SK-N-SH (cell line): ENCODE measurements around the gene PRKG1. TPM values are rescaled to one million over a fixed set of nuclear protein-coding genes. Genes with fewer than 3 reads are reported as not detected.

Experiments used
- CTCF ChIA-PET: fragments of 300-600, 350-600 bp; formaldehyde crosslinking; extraction: SDS; loops from one replicate; lab custom pipeline; 2021; lab: Yijun Ruan, JAX
- POLR2A ChIA-PET: fragments of 350-600 bp; sonication (Branson Sonifier 250); formaldehyde crosslinking; extraction: SDS; loops from one replicate; lab custom pipeline; 2020; ENCODE audit warnings: antibody characterized with exemption, inconsistent platforms; lab: Yijun Ruan, JAX
- DNase-seq: peaks from one replicate; pipeline ENCODE4 v3.0.0; 2012
- H2AFZ ChIP-seq: fragments of 200-600 bp; sonication (generic); 2 replicates; pipeline ENCODE4 v1.8.1; 2016; ENCODE audit warnings: antibody characterized with exemption, mild to moderate bottlenecking, low read depth
- H3F3A ChIP-seq: fragments of 200-600 bp; sonication (generic); replicated peaks from 2 replicates; pipeline ENCODE3; 2016; ENCODE audit warnings: antibody characterized with exemption, mild to moderate bottlenecking; ENCODE audit not compliant: insufficient read depth
- H3K27ac ChIP-seq, 2 experiments: fragments of 200-500 bp in 1 of 2; fragments of 200-600 bp in 1 of 2; sonication (Bioruptor generic) in 1 of 2; sonication (generic), shearing (Covaris generic) in 1 of 2; 2 replicates each; pipeline versions ENCODE4 v1.5.1 to v1.6.1; 2014 to 2016; ENCODE audit warnings: low read depth in 2 of 2, inconsistent platforms in 1 of 2, low read length in 1 of 2, mild to moderate bottlenecking in 1 of 2, mixed read lengths in 1 of 2
- H3K27me3 ChIP-seq: fragments of 200-600 bp; sonication (generic), shearing (Covaris generic); 2 replicates; pipeline ENCODE4 v1.6.1; 2016; ENCODE audit warnings: mixed run types; ENCODE audit not compliant: insufficient read depth
- H3K36me3 ChIP-seq, 2 experiments: fragments of 200-500 bp in 1 of 2; fragments of 200-600 bp in 1 of 2; sonication (Bioruptor generic) in 1 of 2; sonication (generic) in 1 of 2; replicated peaks in 1 of 2; 2 replicates each; pipeline versions ENCODE3 to v1.5.1; 2014 to 2016; ENCODE audit warnings: low read length in 1 of 2, mild to moderate bottlenecking in 1 of 2; ENCODE audit not compliant: insufficient read depth in 2 of 2, control insufficient read depth in 1 of 2
- H3K4me1 ChIP-seq, 2 experiments: fragments of 200-500 bp in 1 of 2; fragments of 200-600 bp in 1 of 2; sonication (Bioruptor generic) in 1 of 2; sonication (generic), shearing (Covaris generic) in 1 of 2; 2 replicates each; pipeline versions ENCODE4 v1.5.1 to v1.6.1; 2014 to 2016; ENCODE audit warnings: low read depth in 1 of 2, low read length in 1 of 2, mixed run types in 1 of 2; ENCODE audit not compliant: insufficient read depth in 2 of 2, control insufficient read depth in 1 of 2
- H3K4me2 ChIP-seq: fragments of 200-600 bp; sonication (generic), shearing (Covaris generic); 2 replicates; pipeline ENCODE4 v1.6.1; 2017; ENCODE audit warnings: mixed run types
- H3K4me3 ChIP-seq, 2 experiments: fragments of 200-500 bp in 1 of 2; fragments of 200-600 bp in 1 of 2; sonication (Bioruptor generic) in 1 of 2; sonication (generic), shearing (Covaris generic) in 1 of 2; 2 replicates each; pipeline versions ENCODE4 v1.5.1 to v1.8.1; 2014 to 2016; ENCODE audit warnings: low read depth in 2 of 2, inconsistent platforms in 1 of 2, low read length in 1 of 2, mild to moderate bottlenecking in 1 of 2, mixed read lengths in 1 of 2, moderate library complexity in 1 of 2
- H3K79me2 ChIP-seq: fragments of 200-600 bp; sonication (generic); 2 replicates; pipeline ENCODE4 v1.8.1; 2017; ENCODE audit warnings: mild to moderate bottlenecking; ENCODE audit not compliant: insufficient read depth
- H3K9ac ChIP-seq: fragments of 200-600 bp; sonication (generic); 2 replicates; pipeline ENCODE4 v1.6.1; 2017; ENCODE audit warnings: mixed run types
- H3K9me2 ChIP-seq: fragments of 200-600 bp; sonication (generic); 2 replicates; pipeline ENCODE4 v1.6.1; 2017; ENCODE audit warnings: mixed run types
- H3K9me3 ChIP-seq: fragments of 200-600 bp; sonication (generic); 2 replicates; pipeline ENCODE4 v1.6.1; 2017; ENCODE audit warnings: mixed run types, mild to moderate bottlenecking, moderate library complexity
- H4K20me1 ChIP-seq: fragments of 200-600 bp; sonication (generic); 2 replicates; pipeline ENCODE4 v1.6.1; 2017; ENCODE audit warnings: mild to moderate bottlenecking, mixed run types; ENCODE audit not compliant: insufficient read depth
- ELF1 ChIP-seq: IDR thresholded peaks from 2 replicates; pipeline ENCODE4 v1.4.0; 2012
- EP300 ChIP-seq, 2 experiments: IDR thresholded peaks; 2 replicates each; pipeline versions ENCODE4 v1.4.0 to v1.6.1; 2012; ENCODE audit warnings: borderline replicate concordance in 1 of 2, low read depth in 1 of 2, low read length in 1 of 2
- EZH2phosphoT487 ChIP-seq: fragments of 200-600 bp; sonication (generic); IDR thresholded peaks from 2 replicates; pipeline ENCODE4 v1.6.1; 2017; ENCODE audit warnings: low read depth, mixed run types, mild to moderate bottlenecking, antibody characterized with exemption, moderate library complexity, borderline replicate concordance
- FOSL2 ChIP-seq: IDR thresholded peaks from 2 replicates; pipeline ENCODE4 v1.4.0; 2012; ENCODE audit warnings: low read depth, mild to moderate bottlenecking, moderate library complexity, borderline replicate concordance
- FOXM1 ChIP-seq: IDR thresholded peaks from 2 replicates; pipeline ENCODE4 v1.4.0; 2012; ENCODE audit warnings: low read depth, mild to moderate bottlenecking
- IRF3 ChIP-seq: fragments of 150-350 bp; IDR thresholded peaks from 2 replicates; pipeline ENCODE4 v1.6.1; 2016; ENCODE audit warnings: mild to moderate bottlenecking, low read depth, low read length
- MEF2A ChIP-seq: IDR thresholded peaks from 2 replicates; pipeline ENCODE4 v1.4.0; 2012; ENCODE audit warnings: low read depth, borderline replicate concordance
- MXI1 ChIP-seq: IDR thresholded peaks from 2 replicates; pipeline ENCODE4 v1.6.1; 2012; ENCODE audit warnings: mild to moderate bottlenecking, low read depth, low read length, improper control_type of control experiment
- NRF1 ChIP-seq: IDR thresholded peaks from 2 replicates; pipeline ENCODE4 v1.6.1; 2012; ENCODE audit warnings: low read depth, mild to moderate bottlenecking, low read length
- POLR2AphosphoS5 ChIP-seq: IDR thresholded peaks from 2 replicates; pipeline ENCODE4 v1.6.1; 2012; ENCODE audit warnings: low read depth, low read length
- RAD21 ChIP-seq: IDR thresholded peaks from 2 replicates; pipeline ENCODE4 v1.6.1; 2012; ENCODE audit warnings: mild to moderate bottlenecking, low read length
- RXRA ChIP-seq: IDR thresholded peaks from 2 replicates; pipeline ENCODE4 v1.4.0; 2012; ENCODE audit warnings: low read depth, mild to moderate bottlenecking, borderline replicate concordance
- SMC3 ChIP-seq: IDR thresholded peaks from 2 replicates; pipeline ENCODE4 v1.6.1; 2012; ENCODE audit warnings: low read depth, low read length, improper control_type of control experiment
- TAF1 ChIP-seq: IDR thresholded peaks from 2 replicates; pipeline ENCODE4 v1.6.1; 2012; ENCODE audit warnings: low read depth, mild to moderate bottlenecking, low read length, moderate library complexity, borderline replicate concordance
- TCF12 ChIP-seq: IDR thresholded peaks from 2 replicates; pipeline ENCODE4 v1.4.0; 2012
- YY1 ChIP-seq: IDR thresholded peaks from 2 replicates; pipeline ENCODE4 v1.4.0; 2012; ENCODE audit warnings: low read depth, mild to moderate bottlenecking
- WGBS: methylation state at CpG from one replicate; pipeline ENCODE4 v1.1.6; 2017; ENCODE audit warnings: low lambda C conversion rate; 5-methylcytosine and 5-hydroxymethylcytosine counted together
- polyA plus RNA-seq, 3 experiments: library from polyadenylated mRNA; depleted of rRNA; stranded (reverse); fragments of >200 nt; gene quantifications; 2 replicates each; pipeline ENCODE4 v1.2.3, GENCODE V29; 2012
- TF ChIP-seq, protein P1 (sequence below): IDR thresholded peaks from 2 replicates; pipeline ENCODE4 v1.4.0; 2012; ENCODE audit warnings: low read depth, borderline replicate concordance
- TF ChIP-seq, protein P2 (sequence below): IDR thresholded peaks from 2 replicates; pipeline ENCODE4; 2012
- TF ChIP-seq, protein P3 (sequence below): IDR thresholded peaks from 2 replicates; pipeline ENCODE4 v1.4.0; 2012; ENCODE audit warnings: low read depth

PRKG1 gene
- polyA plus RNA-seq, 1 of the 3 experiments (the other 2 are of a cell fraction), result 4.1 TPM

DNA sequence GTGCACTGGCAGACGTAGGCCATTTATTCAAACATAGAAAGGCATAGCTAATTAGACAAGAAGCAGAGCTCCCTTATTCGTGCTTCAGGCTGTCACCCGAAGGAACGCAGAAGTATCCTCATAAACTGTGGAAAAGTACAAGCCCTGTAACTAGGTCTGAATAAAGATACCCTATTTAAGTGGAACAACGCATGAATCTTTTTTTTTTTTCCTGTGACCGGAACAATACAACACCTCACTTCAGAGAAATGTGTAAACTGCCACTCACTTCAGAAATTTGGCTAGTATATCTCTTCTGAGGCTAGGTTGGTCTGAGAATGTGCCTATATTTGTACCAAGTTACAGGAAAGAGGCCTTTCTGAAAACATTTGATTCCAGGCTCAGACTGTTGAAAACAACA is 633.1 kb downstream of the PRKG1 start (continued):
- TF ChIP-seq, protein P1, sequence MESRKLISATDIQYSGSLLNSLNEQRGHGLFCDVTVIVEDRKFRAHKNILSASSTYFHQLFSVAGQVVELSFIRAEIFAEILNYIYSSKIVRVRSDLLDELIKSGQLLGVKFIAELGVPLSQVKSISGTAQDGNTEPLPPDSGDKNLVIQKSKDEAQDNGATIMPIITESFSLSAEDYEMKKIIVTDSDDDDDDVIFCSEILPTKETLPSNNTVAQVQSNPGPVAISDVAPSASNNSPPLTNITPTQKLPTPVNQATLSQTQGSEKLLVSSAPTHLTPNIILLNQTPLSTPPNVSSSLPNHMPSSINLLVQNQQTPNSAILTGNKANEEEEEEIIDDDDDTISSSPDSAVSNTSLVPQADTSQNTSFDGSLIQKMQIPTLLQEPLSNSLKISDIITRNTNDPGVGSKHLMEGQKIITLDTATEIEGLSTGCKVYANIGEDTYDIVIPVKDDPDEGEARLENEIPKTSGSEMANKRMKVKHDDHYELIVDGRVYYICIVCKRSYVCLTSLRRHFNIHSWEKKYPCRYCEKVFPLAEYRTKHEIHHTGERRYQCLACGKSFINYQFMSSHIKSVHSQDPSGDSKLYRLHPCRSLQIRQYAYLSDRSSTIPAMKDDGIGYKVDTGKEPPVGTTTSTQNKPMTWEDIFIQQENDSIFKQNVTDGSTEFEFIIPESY, result no peak
- TF ChIP-seq EZH2phosphoT487 (no peak), NRF1 (no peak), YY1 (no peak), ELF1 (no peak)
- TF ChIP-seq, protein P2, sequence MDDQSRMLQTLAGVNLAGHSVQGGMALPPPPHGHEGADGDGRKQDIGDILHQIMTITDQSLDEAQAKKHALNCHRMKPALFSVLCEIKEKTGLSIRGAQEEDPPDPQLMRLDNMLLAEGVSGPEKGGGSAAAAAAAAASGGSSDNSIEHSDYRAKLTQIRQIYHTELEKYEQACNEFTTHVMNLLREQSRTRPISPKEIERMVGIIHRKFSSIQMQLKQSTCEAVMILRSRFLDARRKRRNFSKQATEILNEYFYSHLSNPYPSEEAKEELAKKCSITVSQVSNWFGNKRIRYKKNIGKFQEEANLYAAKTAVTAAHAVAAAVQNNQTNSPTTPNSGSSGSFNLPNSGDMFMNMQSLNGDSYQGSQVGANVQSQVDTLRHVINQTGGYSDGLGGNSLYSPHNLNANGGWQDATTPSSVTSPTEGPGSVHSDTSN, result no peak

DNA sequence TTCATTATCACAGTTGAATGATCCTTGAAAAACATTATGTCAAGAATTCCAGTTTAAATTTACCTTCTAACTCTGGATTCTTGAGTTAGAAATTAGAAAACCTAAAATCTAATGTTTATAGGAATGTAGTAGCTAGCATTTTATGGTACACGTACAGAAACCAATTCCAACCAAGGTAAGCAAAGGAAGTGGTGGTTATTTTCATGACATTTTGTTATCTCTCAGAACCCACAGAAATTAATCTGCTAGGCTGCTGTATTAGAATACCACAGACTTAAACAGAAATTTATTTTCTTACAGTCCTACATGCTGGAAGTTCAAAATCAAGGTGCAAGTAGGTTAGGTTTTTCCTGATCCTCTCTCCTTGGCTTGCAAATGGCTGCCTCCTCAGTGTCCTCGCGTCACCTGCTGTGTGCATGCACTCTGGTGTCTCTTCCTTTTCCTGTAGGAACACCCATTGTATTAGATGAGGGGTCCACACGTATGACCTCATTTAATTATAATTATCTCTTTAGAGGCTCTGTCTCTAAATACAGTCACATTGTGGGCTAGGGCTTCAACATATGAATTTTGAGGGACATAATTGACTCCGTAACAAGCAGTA is 633.6 kb downstream of the PRKG1 start:
- Histone ChIP-seq H3K4me3 (no peak overlapping the region), H3K4me1 (no peaks in the 10 kb centered on the region; a peak in 2 of 4 replicates), H3K4me2 (no peak overlapping the region), H3F3A (no peaks in the 10 kb centered on the region), H4K20me1 (no peaks in the 10 kb centered on the region), H3K36me3 (no peaks in the 10 kb centered on the region), H3K9ac (no peak overlapping the region), H3K79me2 (no peaks in the 10 kb centered on the region), H3K27me3 (no peaks in the 10 kb centered on the region), H3K9me3 (no peaks in the 10 kb centered on the region), H2AFZ (no peak overlapping the region), H3K9me2 (no peaks in the 10 kb centered on the region), H3K27ac (no peak overlapping the region)
- no peak for DNase-seq
- ChIA-PET POLR2A (no interaction called here), CTCF (no interaction called here)
- TF ChIP-seq MXI1, result no peak
- TF ChIP-seq TCF12, result no peak
- TF ChIP-seq RXRA, result no peak
- TF ChIP-seq FOXM1, result no peak
- WGBS, result 89% methylated on average over 5 of the region's 5 CpGs

GRCh38 chr10:51708609-51709008 is 634.3 kb downstream of the PRKG1 start:
- POLR2A ChIA-PET, result no interaction called here
- no peak for DNase-seq

More at GRCh38 chr10:51708609-51709008, 634.3 kb downstream of the PRKG1 start:
- Histone ChIP-seq H3F3A (no peaks in the 10 kb centered on the region), H3K27me3 (no peaks in the 10 kb centered on the region), H3K79me2 (no peaks in the 10 kb centered on the region), H3K4me3 (no peak overlapping the region), H3K4me1 (no peaks in the 10 kb centered on the region; a peak in 2 of 4 replicates), H4K20me1 (no peaks in the 10 kb centered on the region), H3K9ac (no peak overlapping the region), H2AFZ (no peak overlapping the region), H3K4me2 (no peak overlapping the region), H3K27ac (no peak overlapping the region), H3K36me3 (no peaks in the 10 kb centered on the region), H3K9me3 (no peaks in the 10 kb centered on the region), H3K9me2 (no peaks in the 10 kb centered on the region)
- CTCF ChIA-PET, result interaction anchor here (2.0 kb wide), 1 partner anchor 8 kb away, joined by 6 read pairs; the partner anchor contains the start of gene CSTF2T
- 80% methylated on average over 2 of the region's 2 CpGs for WGBS
- no peak for TF ChIP-seq RAD21
- TF ChIP-seq EP300 (IDR thresholded peaks at IDR 0.05; ENCODE audit: borderline replicate concordance in 1 of 2, low read depth in 1 of 2, low read length in 1 of 2), result no peak
- TF ChIP-seq EZH2phosphoT487, result no peak
- no peak for TF ChIP-seq IRF3
- no peak for TF ChIP-seq POLR2AphosphoS5
- TF ChIP-seq FOSL2, result no peak
- TF ChIP-seq, protein P3, sequence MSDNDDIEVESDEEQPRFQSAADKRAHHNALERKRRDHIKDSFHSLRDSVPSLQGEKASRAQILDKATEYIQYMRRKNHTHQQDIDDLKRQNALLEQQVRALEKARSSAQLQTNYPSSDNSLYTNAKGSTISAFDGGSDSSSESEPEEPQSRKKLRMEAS, result no peak
- no peak for TF ChIP-seq TAF1
- no peak for TF ChIP-seq MEF2A
- TF ChIP-seq SMC3, result no peak
